ENCODE measurements around the gene ARHGEF5.

Gene ARHGEF5

GRCh38 chr7:144403102-144403501 lies 47.9 kb downstream of the ARHGEF5 start:
- H3K4me3 ChIP-seq (ENCODE audit: low read depth, low read length): no peak overlapping the region
- TF ChIP-seq, protein P1, sequence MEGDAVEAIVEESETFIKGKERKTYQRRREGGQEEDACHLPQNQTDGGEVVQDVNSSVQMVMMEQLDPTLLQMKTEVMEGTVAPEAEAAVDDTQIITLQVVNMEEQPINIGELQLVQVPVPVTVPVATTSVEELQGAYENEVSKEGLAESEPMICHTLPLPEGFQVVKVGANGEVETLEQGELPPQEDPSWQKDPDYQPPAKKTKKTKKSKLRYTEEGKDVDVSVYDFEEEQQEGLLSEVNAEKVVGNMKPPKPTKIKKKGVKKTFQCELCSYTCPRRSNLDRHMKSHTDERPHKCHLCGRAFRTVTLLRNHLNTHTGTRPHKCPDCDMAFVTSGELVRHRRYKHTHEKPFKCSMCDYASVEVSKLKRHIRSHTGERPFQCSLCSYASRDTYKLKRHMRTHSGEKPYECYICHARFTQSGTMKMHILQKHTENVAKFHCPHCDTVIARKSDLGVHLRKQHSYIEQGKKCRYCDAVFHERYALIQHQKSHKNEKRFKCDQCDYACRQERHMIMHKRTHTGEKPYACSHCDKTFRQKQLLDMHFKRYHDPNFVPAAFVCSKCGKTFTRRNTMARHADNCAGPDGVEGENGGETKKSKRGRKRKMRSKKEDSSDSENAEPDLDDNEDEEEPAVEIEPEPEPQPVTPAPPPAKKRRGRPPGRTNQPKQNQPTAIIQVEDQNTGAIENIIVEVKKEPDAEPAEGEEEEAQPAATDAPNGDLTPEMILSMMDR (IDR thresholded peaks at IDR 0.05; ENCODE audit: borderline replicate concordance, insufficient read depth, low read depth, low read length): no peak

GRCh38 chr7:144403649-144404061 lies 48.5 kb downstream of the ARHGEF5 start, which contains the start of gene NOBOX:
NOBOX (minus strand) TSS chr7:144403693.
- TF ChIP-seq, protein P1 (IDR thresholded peaks at IDR 0.05; ENCODE audit: borderline replicate concordance, insufficient read depth, low read depth, low read length): no peak
- H3K4me3 ChIP-seq (ENCODE audit: low read depth, low read length): no peak within 1 kb of the TSS

- TF ChIP-seq, protein P1 (IDR thresholded peaks at IDR 0.05; ENCODE audit: borderline replicate concordance, insufficient read depth, low read depth, low read length): no peak
Measured at GRCh38 chr7:144404946-144405345, 49.7 kb downstream of the ARHGEF5 start.

GRCh38 chr7:144407266-144407931 lies 52.2 kb downstream of the ARHGEF5 start:
- H3K4me3 ChIP-seq (ENCODE audit: low read depth, low read length): no peak overlapping the region
- TF ChIP-seq, protein P1 (IDR thresholded peaks at IDR 0.05; ENCODE audit: borderline replicate concordance, insufficient read depth, low read depth, low read length): no peak

More at GRCh38 chr7:144404946-144405345, 49.7 kb downstream of the ARHGEF5 start:
- H3K4me3 ChIP-seq (ENCODE audit: low read depth, low read length): no peak overlapping the region

DNA sequence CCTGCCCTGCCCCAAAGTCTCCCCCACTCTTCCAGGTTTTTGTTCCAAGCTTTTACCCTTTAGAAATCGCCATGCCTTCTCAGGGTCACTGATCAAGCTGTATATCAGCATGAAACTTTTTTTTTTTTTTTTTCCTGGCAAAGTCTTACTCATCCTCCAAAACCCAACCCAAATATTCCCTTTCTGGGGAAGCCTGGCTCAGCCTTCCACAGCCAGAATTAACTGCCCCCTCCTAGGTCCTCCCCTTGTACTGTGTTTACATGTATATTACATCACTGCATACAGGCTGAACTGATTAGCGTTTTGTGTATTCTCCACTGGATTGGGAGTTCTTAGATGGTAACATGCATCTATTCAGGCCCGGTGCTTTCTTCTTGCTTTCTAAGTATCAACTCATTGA lies 52.9 kb downstream of the ARHGEF5 start:
- TF ChIP-seq, protein P1 (IDR thresholded peaks at IDR 0.05; ENCODE audit: borderline replicate concordance, insufficient read depth, low read depth, low read length): no peak
- no peak overlapping the region for H3K4me3 ChIP-seq (ENCODE audit: low read depth, low read length)

GRCh38 chr7:144410441-144410840 lies 55.2 kb downstream of the ARHGEF5 start:
- TF ChIP-seq, protein P1 (IDR thresholded peaks at IDR 0.05; ENCODE audit: borderline replicate concordance, insufficient read depth, low read depth, low read length): no peak
- no peak overlapping the region for H3K4me3 ChIP-seq (ENCODE audit: low read depth, low read length)

DNA sequence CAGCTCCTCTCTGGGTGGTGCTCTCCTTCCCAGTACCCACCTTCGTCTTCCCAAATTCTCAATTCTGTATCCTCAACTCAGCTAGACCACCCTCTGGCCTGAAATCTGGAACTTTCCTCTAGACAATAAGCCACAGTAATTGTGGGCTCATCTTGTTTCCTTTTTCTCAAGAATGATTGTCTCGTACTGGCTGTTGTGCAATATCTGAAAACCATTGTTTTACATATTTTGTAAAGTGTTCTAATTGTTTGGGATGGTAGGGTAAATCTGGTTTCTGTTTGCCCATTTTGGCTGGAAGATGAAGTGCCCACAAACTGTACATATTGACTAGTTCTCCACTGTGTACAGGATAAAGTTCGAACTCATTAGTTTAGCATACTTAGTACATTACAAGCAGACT lies 59.6 kb downstream of the ARHGEF5 start:
- no peak overlapping the region for H3K4me3 ChIP-seq (ENCODE audit: low read depth, low read length)
- TF ChIP-seq, protein P1 (IDR thresholded peaks at IDR 0.05; ENCODE audit: borderline replicate concordance, insufficient read depth, low read depth, low read length): no peak
